Breast epithelium (tissue), 4 donors: Measurements from ENCODE around the gene PDCD2L. TPM values are rescaled to one million over a fixed set of nuclear protein-coding genes. Genes with fewer than 3 reads are reported as not detected.
"Not testable (repeated sequence)": the region's sequence is repeated elsewhere in the genome, so short reads cannot be mapped to it uniquely, and the experiment has no call there.

ENCODE experiments used
- DNase-seq, 2 donors: peaks; one replicate each; pipeline ENCODE4 v3.0.0-alpha.2; 2019; ENCODE audit warnings: low spot score in 2 of 2
- H3K27ac ChIP-seq, 2 donors: fragments of 200-600 bp; sonication (generic) in 1 of 2; one replicate each; pipeline ENCODE4 v1.5.1; 2016 to 2019; ENCODE audit warnings: mild to moderate bottlenecking in 1 of 2
- H3K27me3 ChIP-seq, 2 donors: fragments of 200-600 bp; sonication (generic) in 1 of 2; one replicate each; pipeline versions ENCODE4 v1.5.1 to v1.6.0; 2017 to 2019; ENCODE audit warnings: control low read depth in 1 of 2, mild to moderate bottlenecking in 1 of 2
- H3K36me3 ChIP-seq: fragments of 200-600 bp; one replicate; pipeline ENCODE4 v1.5.1; 2019
- H3K4me1 ChIP-seq, 2 donors: fragments of 200-600 bp; sonication (generic); one replicate each; pipeline ENCODE4 v1.5.1; 2016 to 2019; ENCODE audit warnings: control low read depth in 1 of 2
- H3K4me3 ChIP-seq, 3 donors: fragments of 200-600 bp; sonication (generic); 1 replicate in 2 of 3; 2 replicates in 1 of 3; pipeline ENCODE4 v1.5.1; 2016 to 2019; ENCODE audit warnings: mild to moderate bottlenecking in 3 of 3, moderate library complexity in 2 of 3
- H3K9me3 ChIP-seq, 2 donors: fragments of 200-600 bp; sonication (generic) in 1 of 2; one replicate each; pipeline ENCODE4 v1.5.1; 2016 to 2019; ENCODE audit warnings: control low read depth in 1 of 2
- CTCF ChIP-seq, 3 donors: fragments of 450-650 bp; IDR thresholded peaks; one replicate each; pipeline ENCODE4 v1.5.1; 2016 to 2017; ENCODE audit warnings: antibody characterized with exemption in 3 of 3, mild to moderate bottlenecking in 3 of 3, moderate library complexity in 3 of 3
- POLR2A ChIP-seq: fragments of 450-650 bp; IDR thresholded peaks from one replicate; pipeline ENCODE4 v1.6.1; 2016; ENCODE audit warnings: antibody characterized with exemption, mild to moderate bottlenecking, moderate library complexity
- POLR2AphosphoS5 ChIP-seq, 3 donors: sonication (generic); formaldehyde crosslinking; IDR thresholded peaks; one replicate each; pipeline ENCODE4 v1.6.1; 2017; ENCODE audit warnings: antibody characterized with exemption in 3 of 3
- intact Hi-C: fragments of 100-400 bp; cut with DNase I; formaldehyde crosslinking; loops from one replicate; pipeline ENCODE4 v1.15.1; 2023; ENCODE audit warnings: low total_unique reads
- total RNA-seq, 3 donors: library from RNA; depleted of rRNA; stranded (reverse); fragments of >200 nt; gene quantifications; one replicate each; pipeline ENCODE4 v1.1.0, GENCODE V29; 2016

Gene PDCD2L
- total RNA-seq, 3 donors from 2014 or later: 7.8 to 15.7 (median 10.9) TPM

- H3K27ac ChIP-seq: no peak overlapping the region
- no peaks in the 10 kb centered on the region for H3K9me3 ChIP-seq
- intact Hi-C loops: no loop called here
- no peaks in the 10 kb centered on the region for H3K27me3 ChIP-seq
- no peak for DNase-seq
- H3K4me1 ChIP-seq: no peaks in the 10 kb centered on the region
- no peaks in the 10 kb centered on the region for H3K36me3 ChIP-seq
- TF ChIP-seq POLR2A: no peak
- TF ChIP-seq CTCF (IDR thresholded peaks at IDR 0.05): no peak
- TF ChIP-seq POLR2AphosphoS5 (IDR thresholded peaks at IDR 0.05): no peak
- H3K4me3 ChIP-seq: no peak overlapping the region
Observed at GRCh38 chr19:34386645-34387445, 17.4 kb upstream of the PDCD2L start.

- intact Hi-C loops: no loop called here
- Histone ChIP-seq H3K36me3 (no peaks in the 10 kb centered on the region), H3K27me3 (no peaks in the 10 kb centered on the region), H3K4me3 (no peak overlapping the region), H3K9me3 (no peaks in the 10 kb centered on the region), H3K4me1 (no peaks in the 10 kb centered on the region), H3K27ac (no peak overlapping the region)
- no peak for DNase-seq
- TF ChIP-seq POLR2AphosphoS5 (IDR thresholded peaks at IDR 0.05) (no peak), CTCF (IDR thresholded peaks at IDR 0.05) (no peak), POLR2A (no peak)
Observed at GRCh38 chr19:34387446-34387810, 16.8 kb upstream of the PDCD2L start.

GRCh38 chr19:34388745-34389144 is 15.5 kb upstream of the PDCD2L start:
- H3K4me1 ChIP-seq, H3K27ac ChIP-seq, DNase-seq, H3K27me3 ChIP-seq, H3K9me3 ChIP-seq, intact Hi-C loops, H3K36me3 ChIP-seq, H3K4me3 ChIP-seq: not testable (repeated sequence)

GRCh38 chr19:34391813-34392212 is 12.4 kb upstream of the PDCD2L start:
- intact Hi-C loops: no loop called here
- H3K4me1 ChIP-seq: no peaks in the 10 kb centered on the region
- H3K9me3 ChIP-seq: no peaks in the 10 kb centered on the region
- DNase-seq: no peak
- H3K27ac ChIP-seq: no peak overlapping the region
- no peaks in the 10 kb centered on the region for H3K27me3 ChIP-seq
- no peaks in the 10 kb centered on the region for H3K36me3 ChIP-seq
- H3K4me3 ChIP-seq: no peak overlapping the region
- no peak for TF ChIP-seq POLR2A
- TF ChIP-seq POLR2AphosphoS5 (IDR thresholded peaks at IDR 0.05): no peak

- TF ChIP-seq POLR2A (no peak), POLR2AphosphoS5 (IDR thresholded peaks at IDR 0.05) (no peak), CTCF (IDR thresholded peaks at IDR 0.05) (no peak)
- H3K27me3 ChIP-seq: no peaks in the 10 kb centered on the region
- no peaks in the 10 kb centered on the region for H3K36me3 ChIP-seq
- H3K4me3 ChIP-seq: no peak overlapping the region
- H3K9me3 ChIP-seq: no peaks in the 10 kb centered on the region
- H3K4me1 ChIP-seq: no peaks in the 10 kb centered on the region
- no peak for DNase-seq
- no peak overlapping the region for H3K27ac ChIP-seq
- intact Hi-C loops: no loop called here
Observed at GRCh38 chr19:34393031-34393430, 11.2 kb upstream of the PDCD2L start.

- Histone ChIP-seq H3K27ac (no peak overlapping the region), H3K27me3 (no peaks in the 10 kb centered on the region), H3K4me3 (no peak overlapping the region), H3K9me3 (no peaks in the 10 kb centered on the region), H3K36me3 (no peaks in the 10 kb centered on the region), H3K4me1 (no peaks in the 10 kb centered on the region)
- no peak for DNase-seq
- intact Hi-C loops: no loop called here
- TF ChIP-seq POLR2AphosphoS5 (IDR thresholded peaks at IDR 0.05) (no peak), CTCF (IDR thresholded peaks at IDR 0.05) (no peak), POLR2A (no peak)
Observed at GRCh38 chr19:34393629-34394028, 10.6 kb upstream of the PDCD2L start.
